Stomach (tissue), 4 donors: ENCODE results near the gene RASA1.

ENCODE experiments used
- EP300 ChIP-seq: sonication (generic); formaldehyde crosslinking; IDR thresholded peaks from one replicate; pipeline ENCODE4 v1.6.1; 2017; ENCODE audit warnings: antibody characterized with exemption
- POLR2AphosphoS5 ChIP-seq, 3 donors: sonication (generic); formaldehyde crosslinking; IDR thresholded peaks; one replicate each; pipeline ENCODE4 v1.6.1; 2016; ENCODE audit warnings: antibody characterized with exemption in 3 of 3

DNA sequence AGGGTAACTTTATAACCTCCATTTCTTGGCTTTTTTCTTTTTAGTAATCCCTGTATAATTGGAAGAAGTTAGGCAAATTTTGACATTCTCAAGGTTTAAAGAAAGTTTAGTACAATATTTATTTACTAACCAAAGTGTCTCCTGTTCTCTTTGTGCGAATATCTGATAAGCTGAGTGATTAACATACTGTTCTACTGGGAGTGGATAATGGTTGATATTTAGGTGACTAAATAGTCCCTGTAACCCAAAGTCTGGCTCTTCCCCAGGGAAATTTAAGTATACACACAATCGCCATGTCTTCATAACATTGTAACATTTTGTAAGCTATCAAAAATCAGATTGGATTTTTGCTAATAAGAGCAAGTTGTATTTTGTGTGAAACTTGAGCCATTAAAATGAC is 105.0 kb downstream of the RASA1 start:
- no peak for TF ChIP-seq EP300
- TF ChIP-seq POLR2AphosphoS5 (IDR thresholded peaks at IDR 0.05): no peak
